Endodermal cell (in vitro differentiated cells): ENCODE results near the gene NTN5. TPM values are rescaled to one million over a fixed set of nuclear protein-coding genes. Genes with fewer than 3 reads are reported as not detected.

ENCODE experiments used
- DNase-seq: peaks from one replicate; pipeline ENCODE4 v3.0.0-alpha.2; 2017
- H3K27ac ChIP-seq: 2 replicates; pipeline ENCODE4 v1.5.1; 2013; ENCODE audit warnings: mild to moderate bottlenecking, low read depth, low read length, moderate library complexity
- H3K27me3 ChIP-seq: 2 replicates; pipeline ENCODE4 v1.6.1; 2013; ENCODE audit warnings: mild to moderate bottlenecking, low read length, moderate library complexity; ENCODE audit not compliant: insufficient read depth, control insufficient read depth, poor library complexity, severe bottlenecking
- H3K36me3 ChIP-seq: 2 replicates; pipeline ENCODE4 v1.7.0; 2013; ENCODE audit warnings: mild to moderate bottlenecking, low read length, moderate library complexity; ENCODE audit not compliant: control insufficient read depth, insufficient read depth
- H3K4me1 ChIP-seq: one replicate; pipeline ENCODE4 v1.7.0; 2013; ENCODE audit warnings: low read length; ENCODE audit not compliant: control insufficient read depth, insufficient read depth
- H3K4me3 ChIP-seq: 2 replicates; pipeline ENCODE4 v1.5.1; 2013; ENCODE audit warnings: mild to moderate bottlenecking, low read length, moderate library complexity
- H3K9ac ChIP-seq: 2 replicates; pipeline ENCODE4 v1.6.1; 2013; ENCODE audit warnings: mild to moderate bottlenecking, low read length, moderate library complexity; ENCODE audit not compliant: poor library complexity, severe bottlenecking; ENCODE audit errors: extremely low read depth
- H3K9me3 ChIP-seq: 2 replicates; pipeline ENCODE4 v1.6.1; 2013; ENCODE audit warnings: mild to moderate bottlenecking, low read length, moderate library complexity; ENCODE audit not compliant: control insufficient read depth
- H3K27ac Mint-ChIP-seq: 2 replicates; pipeline ENCODE4 v1.8.0; 2020; ENCODE audit warnings: mixed read lengths
- H3K27me3 Mint-ChIP-seq: 2 replicates; pipeline ENCODE4 v1.8.0; 2021; ENCODE audit warnings: mild to moderate bottlenecking, mixed read lengths; ENCODE audit not compliant: insufficient read depth
- H3K36me3 Mint-ChIP-seq: 2 replicates; pipeline ENCODE4 v1.8.0; 2020; ENCODE audit warnings: low read depth, mixed read lengths
- H3K4me1 Mint-ChIP-seq: 2 replicates; pipeline ENCODE4 v1.8.0; 2020; ENCODE audit warnings: mixed read lengths
- H3K4me3 Mint-ChIP-seq: 2 replicates; pipeline ENCODE4 v1.8.0; 2020; ENCODE audit warnings: mild to moderate bottlenecking, moderate library complexity, mixed read lengths
- H3K9me3 Mint-ChIP-seq: 2 replicates; pipeline ENCODE4 v1.8.0; 2020; ENCODE audit warnings: mild to moderate bottlenecking, mixed read lengths
- WGBS, 2 experiments: methylation state at CpG; one replicate each; pipeline versions ENCODE4 v1.1.5 to v1.1.7; 2013; ENCODE audit warnings: missing lambda C conversion rate in 2 of 2, mixed read lengths in 1 of 2; ENCODE audit not compliant: insufficient coverage in 1 of 2, insufficient read length in 1 of 2; 5-methylcytosine and 5-hydroxymethylcytosine counted together
- total RNA-seq, 2 donors: library from RNA; stranded (reverse); fragmentation: NEBNext Ultra II Directional in 1 of 2; extraction: Animal tissue kit (Norgen Biotek cat#: 25700) in 1 of 2; gene quantifications; 2 replicates in 1 of 2; 3 replicates in 1 of 2; pipeline ENCODE4 v1.2.1, GENCODE V29; 2021
- TF ChIP-seq, protein P1 (sequence below): fragments of 200-600 bp; sonication (generic); conservative IDR thresholded peaks from 2 replicates; pipeline ENCODE4 v1.5.0; 2021; ENCODE audit warnings: antibody characterized with exemption, mild to moderate bottlenecking

The NTN5 gene
- total RNA-seq, 2 donors from 2014 or later, result 1.2 to 1.4 TPM

DNA sequence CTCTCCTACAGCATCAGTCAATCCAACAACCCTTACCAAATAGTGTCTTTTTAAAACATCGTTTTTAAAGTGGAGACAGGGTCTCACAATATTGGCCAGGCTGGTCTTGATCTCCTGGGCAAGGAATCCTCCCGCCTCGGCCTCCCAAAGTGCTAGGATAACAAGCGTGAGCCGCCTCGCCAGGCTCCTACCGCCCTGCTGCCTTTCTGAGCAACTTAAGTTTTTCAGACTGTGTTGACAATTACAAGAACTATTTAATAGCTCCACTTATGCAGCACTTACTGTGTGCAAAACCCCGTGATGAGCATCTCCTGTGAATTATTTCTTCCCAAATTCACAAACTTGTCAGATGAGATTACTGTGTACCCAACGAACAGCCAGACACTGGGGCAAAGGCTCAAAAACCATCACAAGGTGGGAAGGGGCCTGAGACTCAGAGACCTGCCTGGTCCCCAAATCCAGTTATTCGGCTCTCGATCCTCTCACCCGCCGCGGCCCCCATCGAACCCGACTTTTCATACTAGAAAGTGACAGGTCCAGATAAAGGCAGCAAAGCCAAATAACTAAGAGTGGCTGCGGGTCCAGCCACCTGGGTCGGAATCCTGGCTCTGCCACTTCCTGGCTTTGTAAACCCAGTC lies 54.4 kb downstream of the NTN5 start:
- 1% methylated on average over 17 to 18 of the region's 18 CpGs for WGBS, 2 experiments
- no peak for DNase-seq
- H3K9ac ChIP-seq, result peak overlapping the region; percentile 100
- H3K4me3 ChIP-seq, result peak overlapping the region; percentile 100
- H3K27ac Mint-ChIP-seq, result peak overlapping the region; percentile 97
- H3K27ac ChIP-seq, result peak overlapping the region; percentile 95
- H3K4me1 Mint-ChIP-seq, result peaks cover 34% of the 10 kb centered on the region
- peaks cover 32% of the 10 kb centered on the region for H3K36me3 ChIP-seq
- H3K4me1 ChIP-seq, result peaks cover 27% of the 10 kb centered on the region
- no peaks in the 10 kb centered on the region for H3K27me3 ChIP-seq
- no peaks in the 10 kb centered on the region for H3K9me3 Mint-ChIP-seq
- TF ChIP-seq, protein P1, sequence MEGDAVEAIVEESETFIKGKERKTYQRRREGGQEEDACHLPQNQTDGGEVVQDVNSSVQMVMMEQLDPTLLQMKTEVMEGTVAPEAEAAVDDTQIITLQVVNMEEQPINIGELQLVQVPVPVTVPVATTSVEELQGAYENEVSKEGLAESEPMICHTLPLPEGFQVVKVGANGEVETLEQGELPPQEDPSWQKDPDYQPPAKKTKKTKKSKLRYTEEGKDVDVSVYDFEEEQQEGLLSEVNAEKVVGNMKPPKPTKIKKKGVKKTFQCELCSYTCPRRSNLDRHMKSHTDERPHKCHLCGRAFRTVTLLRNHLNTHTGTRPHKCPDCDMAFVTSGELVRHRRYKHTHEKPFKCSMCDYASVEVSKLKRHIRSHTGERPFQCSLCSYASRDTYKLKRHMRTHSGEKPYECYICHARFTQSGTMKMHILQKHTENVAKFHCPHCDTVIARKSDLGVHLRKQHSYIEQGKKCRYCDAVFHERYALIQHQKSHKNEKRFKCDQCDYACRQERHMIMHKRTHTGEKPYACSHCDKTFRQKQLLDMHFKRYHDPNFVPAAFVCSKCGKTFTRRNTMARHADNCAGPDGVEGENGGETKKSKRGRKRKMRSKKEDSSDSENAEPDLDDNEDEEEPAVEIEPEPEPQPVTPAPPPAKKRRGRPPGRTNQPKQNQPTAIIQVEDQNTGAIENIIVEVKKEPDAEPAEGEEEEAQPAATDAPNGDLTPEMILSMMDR, result no peak
- H3K36me3 Mint-ChIP-seq, result peaks cover 34% of the 10 kb centered on the region
- no peaks in the 10 kb centered on the region for H3K27me3 Mint-ChIP-seq
- H3K9me3 ChIP-seq, result no peaks in the 10 kb centered on the region
- peak overlapping the region; percentile 99 for H3K4me3 Mint-ChIP-seq

DNA sequence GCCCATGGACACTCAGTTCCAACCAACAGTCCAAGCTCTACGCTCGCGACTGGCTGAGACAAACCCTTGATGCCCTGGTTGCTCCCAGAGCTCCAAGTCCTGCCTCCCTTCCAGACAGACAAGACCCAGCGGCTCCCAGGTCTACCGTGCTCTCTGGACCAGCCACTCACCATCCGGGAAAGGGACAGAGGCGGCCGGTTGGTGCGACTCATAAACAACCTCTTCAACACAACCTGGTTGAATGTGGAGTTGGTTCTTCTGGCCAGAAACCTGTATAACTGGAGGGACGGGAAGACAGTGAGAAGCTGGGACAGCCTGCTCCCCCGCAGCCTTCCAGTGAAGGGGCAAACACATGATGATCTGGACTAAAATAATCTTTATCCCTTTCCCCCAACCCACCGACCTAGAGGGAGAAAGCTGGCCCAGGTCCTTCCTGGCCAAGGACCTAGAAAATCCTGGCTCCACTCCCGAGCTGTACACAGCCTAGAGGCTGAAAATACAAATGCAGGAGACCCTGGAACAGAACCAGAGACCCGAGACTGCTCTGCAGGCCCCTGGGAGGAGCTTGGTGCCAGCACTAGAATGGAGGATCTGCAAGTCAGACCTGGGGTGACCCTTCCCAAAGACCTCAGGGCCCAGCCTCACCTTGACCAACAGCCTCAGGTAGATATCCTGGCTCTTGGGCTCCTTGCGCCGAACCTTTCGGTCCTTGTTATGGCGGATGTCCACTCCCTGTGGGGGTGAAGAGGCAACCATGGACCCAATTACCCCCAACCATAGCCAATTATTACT lies 55.5 kb downstream of the NTN5 start:
- H3K27ac ChIP-seq, result no peak overlapping the region
- H3K9me3 ChIP-seq, result no peaks in the 10 kb centered on the region
- Mint-ChIP-seq H3K4me3 (peak overlapping the region; percentile 99), H3K36me3 (peaks cover 34% of the 10 kb centered on the region), H3K27ac (peak overlapping the region; percentile 97), H3K27me3 (no peaks in the 10 kb centered on the region), H3K4me1 (peaks cover 33% of the 10 kb centered on the region), H3K9me3 (no peaks in the 10 kb centered on the region)
- WGBS, 2 experiments, result 75 to 92% methylated on average over 5 to 18 of the region's 18 CpGs
- peak overlapping the region; percentile 100 for H3K4me3 ChIP-seq
- H3K4me1 ChIP-seq, result peaks cover 27% of the 10 kb centered on the region
- no peaks in the 10 kb centered on the region for H3K27me3 ChIP-seq
- peaks cover 33% of the 10 kb centered on the region for H3K36me3 ChIP-seq
- peak overlapping the region; percentile 100 for H3K9ac ChIP-seq
- TF ChIP-seq, protein P1, result no peak
- peak; percentile 44 for DNase-seq

DNA sequence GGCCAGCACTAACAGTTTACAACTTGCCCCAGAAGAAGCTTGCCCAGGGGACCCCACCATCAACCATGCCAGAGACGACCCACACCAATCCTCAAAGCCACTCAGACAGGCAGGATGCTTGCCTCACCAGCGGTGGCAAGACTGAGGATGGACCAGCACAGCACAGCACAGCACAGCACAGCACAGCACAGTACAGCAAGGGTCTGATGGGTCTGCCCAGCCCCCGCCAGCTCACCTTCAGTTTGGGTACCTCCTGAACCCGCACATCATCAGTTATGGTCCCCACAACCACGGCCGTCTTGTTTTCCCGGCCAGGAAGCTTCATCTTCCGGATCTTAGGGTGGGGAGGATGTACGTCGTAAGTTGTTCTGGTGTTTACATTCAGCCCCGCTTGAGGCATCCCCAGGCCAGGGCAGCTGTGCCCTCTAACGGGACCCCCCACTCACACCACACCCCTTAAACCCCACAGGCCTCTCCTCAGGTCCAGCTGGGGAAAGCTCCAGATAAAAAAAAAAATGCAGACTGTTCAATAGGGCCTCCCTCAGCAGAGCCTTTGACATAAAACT lies 56.2 kb downstream of the NTN5 start:
- Histone ChIP-seq H3K9me3 (no peaks in the 10 kb centered on the region), H3K9ac (peak overlapping the region; percentile 100), H3K36me3 (peaks cover 33% of the 10 kb centered on the region), H3K4me3 (peak overlapping the region; percentile 100), H3K27ac (no peak overlapping the region), H3K4me1 (peaks cover 27% of the 10 kb centered on the region), H3K27me3 (no peaks in the 10 kb centered on the region)
- DNase-seq, result peak; percentile 45
- Mint-ChIP-seq H3K36me3 (peaks cover 34% of the 10 kb centered on the region), H3K4me3 (peak overlapping the region; percentile 99), H3K9me3 (no peaks in the 10 kb centered on the region), H3K4me1 (peaks cover 33% of the 10 kb centered on the region), H3K27ac (peak overlapping the region; percentile 97), H3K27me3 (no peaks in the 10 kb centered on the region)
- WGBS, 2 experiments, result 91 to 100% methylated on average over 1 to 12 of the region's 12 CpGs
- TF ChIP-seq, protein P1, result no peak
